Superior temporal gyrus (tissue), 1 donor: Measurements from ENCODE around the gene ZBTB17.
A peak's percentile ranks its signal among the peaks of the same experiment; 100 is the strongest.
"Not testable (repeated sequence)": the region's sequence is repeated elsewhere in the genome, so short reads cannot be mapped to it uniquely, and the experiment has no call there.

Experiments
- DNase-seq: peaks from one replicate; pipeline ENCODE4 v3.0.0-alpha.2; 2016; ENCODE audit errors: extremely low spot score

Gene ZBTB17

DNA sequence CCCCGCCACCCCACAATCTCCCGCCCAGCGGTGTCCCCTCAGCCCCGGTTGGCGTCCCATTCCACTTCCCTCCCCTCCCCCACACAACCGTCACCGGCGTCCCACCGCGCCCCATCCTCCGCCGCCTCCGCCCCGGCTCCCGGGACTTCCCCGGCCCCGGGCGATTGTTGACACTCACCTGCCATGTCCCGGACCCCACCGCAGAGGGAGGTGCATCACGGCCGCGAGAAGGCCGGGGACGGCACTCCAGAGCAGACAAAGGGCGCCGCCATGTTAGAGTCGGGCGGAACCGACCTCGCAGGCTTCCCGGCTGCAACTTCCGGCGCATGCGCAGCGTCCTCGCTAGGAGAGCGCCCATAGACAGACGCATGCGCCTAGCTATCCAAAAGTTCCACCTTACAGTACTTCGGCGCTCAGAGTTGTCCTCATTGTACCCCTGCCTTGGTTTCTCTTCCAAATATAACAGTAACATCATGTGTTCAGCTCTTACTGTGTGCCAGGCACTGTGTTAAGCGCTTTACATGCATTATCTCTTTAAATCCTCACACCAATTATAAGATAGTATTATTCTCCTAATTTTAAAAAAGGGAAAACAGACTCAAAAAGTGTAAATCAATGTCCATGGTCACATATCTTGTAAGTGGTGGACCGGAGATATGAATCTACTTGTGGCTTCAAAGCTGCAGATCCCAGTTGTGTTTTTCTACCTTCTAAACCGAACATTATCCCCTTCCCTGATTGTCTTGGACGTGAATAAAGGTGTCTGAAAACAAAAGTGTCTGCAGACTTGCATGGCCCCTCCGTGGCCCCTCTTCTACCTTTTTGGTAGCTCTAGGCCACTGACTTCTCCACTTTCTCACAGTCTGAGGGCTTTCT is at the start of gene ZBTB17:
TSS of gene ZBTB17 (minus strand) at position 297 of the 876 bp plus-strand sequence. CDS start 27,606 bp downstream, outside the sequence.
- peak; percentile 96 for DNase-seq

DNA sequence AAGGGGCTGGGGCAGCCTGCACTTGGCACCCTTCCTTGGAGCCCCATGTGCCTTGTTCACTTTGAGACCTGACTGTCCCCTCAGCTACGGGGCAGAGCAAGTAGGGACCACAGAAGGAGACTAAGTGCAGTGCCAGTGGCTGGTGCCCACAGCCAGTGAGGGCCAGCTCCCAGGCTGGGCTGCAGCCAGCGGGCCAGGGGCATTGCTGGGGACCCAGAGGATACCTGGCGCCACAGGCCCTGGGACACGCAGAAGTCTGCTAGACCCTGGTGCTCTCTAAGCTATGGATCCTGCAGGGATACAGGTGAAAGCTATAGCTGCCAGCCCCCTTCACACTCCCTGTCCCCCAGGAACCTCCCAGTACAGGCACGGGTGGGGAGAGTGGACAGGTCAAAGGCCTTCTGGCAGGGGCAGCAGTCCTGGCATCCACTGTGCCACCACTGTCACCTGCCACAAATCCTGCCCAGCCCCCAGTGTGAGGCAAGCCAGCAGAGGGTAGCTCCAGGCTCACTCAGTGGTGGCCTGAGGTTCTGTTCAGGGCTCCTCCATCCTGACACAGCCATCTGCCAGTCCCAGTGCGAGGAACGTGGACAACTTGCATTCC is 47.3 kb upstream of the ZBTB17 start:
- DNase-seq: no peak

DNA sequence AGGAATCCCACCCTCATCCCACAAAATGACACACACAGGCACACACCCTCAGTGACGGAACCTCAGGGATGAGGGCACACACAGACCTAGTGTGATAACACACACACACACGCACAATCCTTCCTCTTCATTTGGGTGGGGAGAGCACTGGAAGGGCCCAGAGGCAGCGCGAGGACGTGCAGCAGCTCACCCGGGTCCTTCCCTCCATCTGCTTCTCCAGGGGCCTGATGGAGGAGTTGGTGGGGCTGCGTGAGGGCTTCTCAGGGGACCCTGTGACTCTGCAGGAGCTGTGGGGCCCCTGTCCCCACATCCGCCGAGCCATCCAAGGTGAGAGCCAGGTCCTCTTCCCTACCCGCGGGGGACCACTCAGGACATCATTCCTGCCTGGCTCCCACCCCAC is 46.5 kb upstream of the ZBTB17 start:
- no peak for DNase-seq

DNA sequence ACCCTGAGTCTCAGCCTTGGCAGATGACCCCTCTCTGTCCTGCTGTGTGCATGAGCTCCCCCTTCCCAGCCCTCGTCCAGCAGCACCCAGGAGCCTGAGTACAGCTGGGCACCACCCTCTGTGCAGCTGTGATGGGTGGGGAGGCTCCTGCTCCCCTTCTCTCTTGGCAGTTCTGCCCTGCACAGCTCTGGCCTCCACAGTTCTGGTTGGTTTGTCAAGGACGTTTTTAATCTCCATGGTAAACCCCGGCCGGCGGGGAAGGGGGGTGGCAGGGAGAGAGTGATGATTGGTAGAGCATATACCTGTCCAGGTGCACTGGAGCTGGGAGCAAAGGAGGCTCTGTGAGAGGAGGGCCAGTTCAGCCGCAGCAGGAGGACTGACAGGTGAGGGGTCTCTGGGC is 45.8 kb upstream of the ZBTB17 start, which contains the start of gene CLCNKA:
TSS of gene CLCNKA (plus strand) at position 356 of the 400 bp plus-strand sequence. CDS start 584 bp downstream, outside the sequence.
- no peak for DNase-seq

DNA sequence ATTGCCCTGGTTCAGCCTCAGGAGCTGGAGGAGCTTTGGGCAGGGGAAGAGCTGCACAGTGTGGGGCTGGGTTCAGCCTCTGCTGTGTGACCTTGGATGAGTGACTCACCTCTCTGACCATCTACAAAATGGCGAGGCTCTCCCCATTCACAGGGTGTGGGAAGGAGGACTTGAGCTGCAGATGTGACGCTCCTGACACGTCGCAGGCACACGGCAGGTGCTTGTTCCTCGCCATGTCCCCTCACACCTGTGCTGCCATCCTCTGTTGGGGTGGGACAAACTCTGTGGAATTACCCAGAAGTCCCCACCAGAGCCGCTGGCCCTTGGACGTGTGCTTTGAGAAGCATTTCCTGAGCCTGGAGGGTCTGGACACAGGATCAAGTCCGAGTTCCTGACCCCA is 45.0 kb upstream of the ZBTB17 start:
- not testable (repeated sequence) for DNase-seq

DNA sequence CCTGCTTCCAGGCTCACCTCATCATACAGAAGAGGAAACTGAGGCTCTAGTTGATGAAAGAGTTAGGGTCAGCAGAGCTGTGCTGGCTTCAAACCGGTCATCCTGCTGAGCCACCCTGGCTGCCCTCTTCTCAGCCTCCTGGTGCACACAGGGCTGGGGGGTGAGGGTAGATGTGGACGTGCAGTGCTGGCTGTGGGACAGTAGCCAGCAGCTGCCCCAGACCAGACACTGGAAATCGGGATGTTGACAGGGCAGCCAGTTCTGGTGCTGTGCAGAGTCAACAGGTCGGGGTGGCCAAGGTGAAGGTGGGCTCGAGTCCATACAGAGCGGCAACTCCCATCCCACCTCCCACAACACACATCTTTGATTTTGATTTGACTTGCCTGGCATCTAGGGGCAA is 44.4 kb upstream of the ZBTB17 start:
- no peak for DNase-seq

DNA sequence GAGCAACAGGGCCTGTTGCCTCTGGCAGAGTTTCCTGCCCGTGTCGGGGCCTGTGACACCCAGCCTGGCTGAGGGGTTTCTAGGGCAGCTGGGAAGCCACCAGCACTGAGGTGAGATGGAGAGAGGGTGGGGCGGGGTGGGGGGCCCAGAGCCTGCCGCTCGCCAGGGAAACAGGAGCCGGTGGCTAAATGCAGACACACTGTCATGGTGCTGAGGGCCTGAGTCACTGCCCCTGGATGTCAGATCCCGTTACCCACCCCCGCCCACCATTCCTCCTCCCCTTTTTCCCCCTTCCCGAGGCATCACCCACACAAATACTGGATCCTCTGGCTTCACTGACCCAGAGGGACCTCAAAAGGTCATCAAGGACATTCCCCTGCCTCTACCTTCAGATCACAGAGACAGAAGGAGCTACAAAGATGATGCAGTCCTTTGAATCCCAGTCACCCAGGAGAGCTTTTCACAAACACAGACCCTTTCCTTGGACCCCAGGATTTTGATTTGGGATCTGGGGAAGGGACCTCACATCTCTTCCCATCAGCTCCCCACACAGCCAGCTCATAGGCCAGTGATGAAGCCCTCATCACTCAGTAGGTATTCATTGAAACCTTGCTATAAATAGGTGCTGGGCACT is 43.9 kb upstream of the ZBTB17 start:
- no peak for DNase-seq

DNA sequence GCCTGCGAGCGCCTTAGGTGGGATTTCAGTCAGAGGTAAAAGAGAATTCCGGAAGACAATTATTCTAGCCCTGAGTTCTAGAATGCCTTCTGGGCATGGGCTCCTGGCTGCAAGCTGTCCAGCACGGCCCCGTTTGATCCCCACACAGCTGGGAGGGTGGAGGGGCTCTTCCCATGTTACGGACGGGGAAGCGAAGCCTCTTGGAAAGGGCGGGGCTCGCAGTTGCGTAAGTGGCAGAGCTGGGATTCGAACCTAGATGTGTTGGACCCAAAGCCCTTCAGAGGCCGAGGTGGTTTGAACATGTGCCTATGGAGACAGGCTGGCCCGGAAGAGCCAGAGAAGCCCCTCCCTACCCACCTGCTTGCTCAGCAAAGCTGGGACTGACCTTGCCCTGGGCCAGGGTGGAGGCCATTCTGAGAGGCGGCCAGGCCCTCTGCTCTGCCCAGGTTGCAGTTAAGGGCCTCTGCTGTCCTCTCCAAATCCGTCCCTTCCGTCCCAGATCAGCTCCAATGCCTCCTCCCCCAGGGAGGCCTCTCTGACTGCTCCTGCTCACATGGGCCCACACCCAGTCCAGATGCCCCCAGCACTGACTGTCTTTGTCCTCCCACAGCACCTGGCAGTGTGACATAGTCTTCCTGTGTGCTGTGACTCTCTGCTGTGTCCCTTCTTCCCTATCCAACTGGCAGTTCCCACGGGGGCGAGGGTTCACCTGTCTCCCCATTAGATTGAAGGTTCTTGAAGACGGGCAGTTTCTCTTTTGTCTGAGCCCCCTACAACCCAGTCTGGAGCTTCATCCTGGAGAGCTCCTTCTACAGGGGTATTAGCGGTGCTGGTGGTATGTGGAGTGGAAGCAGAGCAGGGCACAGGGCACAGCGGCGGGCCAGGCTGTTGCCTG is 43.1 kb upstream of the ZBTB17 start:
- no peak for DNase-seq

DNA sequence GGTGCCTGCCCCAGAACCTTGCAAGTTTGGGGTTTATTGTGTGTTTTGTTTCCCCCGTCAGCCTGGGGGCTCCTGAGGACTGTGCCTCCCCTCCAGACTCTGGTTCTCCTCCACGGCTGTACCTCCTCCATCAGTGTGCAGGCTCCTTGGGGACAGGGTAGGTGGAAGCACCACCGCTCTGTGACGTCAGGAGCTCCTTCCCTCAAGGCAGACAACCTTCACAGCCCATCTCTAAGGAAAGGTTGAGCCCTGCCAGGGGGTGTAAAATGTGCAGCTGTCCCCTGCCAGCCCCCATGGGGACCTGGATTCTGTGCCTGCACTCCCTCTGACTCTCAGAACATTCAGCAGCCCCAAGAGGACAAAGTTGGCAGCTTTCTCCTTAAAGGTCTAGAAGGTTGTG is 42.4 kb upstream of the ZBTB17 start:
- no peak for DNase-seq

DNA sequence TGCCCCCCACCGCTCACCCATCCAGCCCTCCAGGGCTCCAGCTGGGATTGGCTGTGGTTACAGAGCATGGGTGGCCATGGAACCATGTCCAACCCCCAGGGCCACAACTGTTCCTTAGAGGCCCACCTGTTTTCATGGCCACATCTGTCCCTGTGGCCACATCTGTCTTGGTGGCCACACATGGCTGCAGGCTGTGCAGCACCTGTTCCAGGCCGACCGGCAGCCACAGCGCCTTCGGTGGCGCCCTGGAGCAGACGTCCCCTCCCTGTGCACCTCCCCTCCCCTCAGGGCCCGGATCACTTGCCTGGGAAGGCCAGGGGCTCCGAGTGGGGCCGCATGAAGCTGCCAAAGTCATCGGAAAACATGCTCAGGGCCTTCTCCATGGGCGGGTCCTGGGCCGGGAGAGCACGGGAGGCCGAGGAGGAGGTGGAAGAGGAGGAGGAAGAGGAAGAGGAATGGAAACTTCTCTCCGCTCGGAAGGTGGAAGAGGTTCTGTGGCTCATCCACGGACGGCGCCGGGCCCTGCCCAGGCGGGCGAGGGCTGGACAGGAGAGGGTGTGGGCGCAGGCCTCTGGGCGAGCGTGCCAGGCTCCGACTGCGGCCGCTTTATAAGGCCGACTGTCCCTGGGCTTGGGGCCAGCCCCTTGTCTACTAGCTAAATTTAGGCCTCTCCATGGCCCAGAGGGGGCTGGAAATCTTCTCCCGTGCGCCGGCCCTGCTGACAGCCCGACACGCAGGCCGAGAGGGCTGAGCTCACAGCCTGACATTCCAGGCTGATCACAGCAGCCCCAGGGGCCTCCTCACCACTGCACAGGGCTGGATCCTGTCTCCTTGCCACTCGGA is 41.8 kb upstream of the ZBTB17 start, which contains the start of gene HSPB7:
TSS of gene HSPB7 (minus strand) at position 583 of the 843 bp plus-strand sequence. CDS start at position 503, 80 bp downstream.
- no peak for DNase-seq

DNA sequence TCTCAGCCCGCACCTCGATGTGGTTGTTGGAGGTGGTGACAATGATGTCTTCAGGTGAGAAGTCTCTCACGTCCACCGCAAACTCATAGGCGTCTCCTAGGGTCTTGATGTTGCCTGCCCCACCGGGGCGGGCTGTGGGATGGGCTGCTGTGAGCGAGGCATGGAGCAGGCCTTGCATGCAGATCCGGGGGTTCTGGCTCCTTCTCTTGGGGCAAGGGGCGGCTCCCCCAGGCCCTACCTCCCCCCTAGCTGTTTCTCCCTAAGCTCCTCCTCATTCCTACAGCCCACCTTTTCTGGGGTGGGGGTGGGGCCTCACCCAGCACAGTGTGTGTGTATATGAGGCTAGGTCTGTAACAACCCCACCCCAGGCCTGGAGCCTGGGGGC is 41.2 kb upstream of the ZBTB17 start:
- DNase-seq: no peak

DNA sequence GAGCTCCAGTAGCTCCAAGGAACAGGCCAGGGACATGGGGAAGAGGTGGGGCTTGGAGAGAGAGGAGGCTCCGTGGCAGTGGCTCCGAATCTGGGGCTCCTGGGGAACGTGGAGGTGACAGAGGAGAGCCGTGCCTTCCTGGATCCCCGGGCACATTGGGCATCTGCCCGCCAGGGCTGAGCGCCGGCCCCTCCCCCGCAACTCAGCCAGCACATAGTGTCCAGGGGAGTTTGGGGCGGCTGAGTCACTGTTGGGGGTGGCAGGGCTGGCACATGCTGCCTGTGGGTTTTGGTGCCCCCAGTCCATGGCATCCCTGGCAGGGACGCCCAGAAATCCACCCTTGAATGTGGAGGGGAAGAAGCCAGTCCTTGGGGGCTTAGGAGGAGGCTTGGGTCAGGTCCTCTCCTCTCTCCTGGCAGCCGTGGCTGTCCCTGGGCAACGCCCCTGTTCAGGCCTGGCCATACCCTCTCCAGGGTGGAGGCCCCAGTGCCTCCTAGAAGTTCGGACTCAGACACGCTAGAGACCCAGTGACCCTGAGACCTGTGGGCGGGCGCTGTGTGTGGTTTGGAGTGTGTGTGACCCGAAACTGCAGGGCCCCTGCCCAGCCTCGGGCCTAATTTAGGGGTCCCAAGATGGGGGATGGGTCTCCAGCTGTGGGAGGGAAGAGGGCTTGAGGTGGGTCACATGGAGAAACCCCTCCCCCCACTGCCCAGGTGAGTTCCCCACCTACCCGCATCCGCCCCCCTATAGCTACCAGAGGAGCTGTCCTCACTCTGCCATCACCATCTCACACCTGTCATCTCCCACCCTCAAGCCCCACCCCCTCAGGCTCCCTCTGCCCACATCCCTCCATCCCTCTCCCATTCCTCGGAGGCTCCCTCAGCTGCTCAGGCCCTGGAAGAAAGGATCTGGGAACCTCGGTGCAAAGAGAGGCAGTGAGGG is 40.3 kb upstream of the ZBTB17 start:
- no peak for DNase-seq

DNA sequence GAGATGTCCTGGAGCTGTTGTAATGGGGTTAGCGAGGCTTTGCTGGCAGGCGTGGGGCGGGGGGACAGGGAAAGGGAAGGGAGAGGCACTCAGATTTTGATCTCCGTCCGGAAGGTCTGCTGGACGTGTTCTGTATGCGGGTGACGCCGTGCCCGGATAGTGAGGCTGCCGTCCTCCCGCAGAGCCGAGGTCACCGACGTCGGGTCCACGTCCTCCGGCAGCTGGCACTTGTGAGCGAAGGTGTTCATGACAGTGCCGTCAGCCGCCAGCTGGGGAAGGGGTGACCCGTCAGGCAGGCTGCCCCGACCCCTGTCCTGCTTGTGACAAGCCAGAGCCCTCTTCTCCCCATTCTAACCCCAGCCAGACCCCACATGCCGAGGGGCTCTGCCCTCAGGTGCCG is 39.6 kb upstream of the ZBTB17 start:
- DNase-seq: no peak

DNA sequence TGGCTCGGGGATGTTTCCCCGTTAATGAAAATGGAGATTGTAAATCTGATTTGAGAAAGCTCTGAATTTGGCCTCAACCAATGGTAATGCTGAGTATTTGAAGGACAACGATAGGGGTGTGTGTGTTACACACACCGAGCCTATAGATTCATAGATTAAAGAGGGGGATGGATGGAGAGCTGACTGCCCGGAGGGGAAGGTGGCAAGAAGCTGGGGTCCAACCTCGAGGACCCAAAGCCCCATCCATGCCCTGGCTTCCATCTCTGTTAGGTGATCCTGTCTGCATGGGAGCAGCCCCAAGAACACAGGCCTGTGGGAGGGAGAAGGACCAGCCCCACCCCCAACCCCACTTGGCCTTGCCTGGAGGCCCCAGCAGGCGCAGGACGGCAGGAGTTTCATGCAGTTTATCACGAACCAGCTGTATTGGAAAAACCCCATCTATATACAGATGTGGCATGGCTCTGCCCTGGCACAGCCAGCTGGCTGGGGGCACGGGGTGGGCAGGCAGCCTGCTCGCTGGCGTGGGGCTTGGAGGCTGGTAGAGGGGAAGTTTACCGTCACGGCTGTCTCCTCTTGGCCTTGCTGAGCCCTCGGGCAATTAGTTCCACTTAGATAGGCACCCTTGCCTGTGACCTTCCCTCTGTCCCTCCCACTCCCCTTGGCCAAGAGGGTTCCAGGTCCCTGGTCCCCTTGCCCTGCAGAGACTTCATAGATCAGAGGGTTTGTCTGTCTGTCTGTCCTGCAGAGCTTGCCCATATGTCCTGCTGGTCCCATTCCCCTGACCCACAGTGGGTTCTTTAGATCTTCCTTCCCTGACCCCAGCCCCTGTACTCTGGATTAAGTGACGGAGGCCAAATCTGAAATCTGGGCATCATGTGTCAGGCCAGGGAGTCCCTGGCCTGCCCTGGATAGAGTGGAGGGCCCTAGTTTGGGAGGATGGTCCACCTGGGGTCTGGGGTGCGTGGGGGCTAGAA is 38.9 kb upstream of the ZBTB17 start:
- DNase-seq: no peak

DNA sequence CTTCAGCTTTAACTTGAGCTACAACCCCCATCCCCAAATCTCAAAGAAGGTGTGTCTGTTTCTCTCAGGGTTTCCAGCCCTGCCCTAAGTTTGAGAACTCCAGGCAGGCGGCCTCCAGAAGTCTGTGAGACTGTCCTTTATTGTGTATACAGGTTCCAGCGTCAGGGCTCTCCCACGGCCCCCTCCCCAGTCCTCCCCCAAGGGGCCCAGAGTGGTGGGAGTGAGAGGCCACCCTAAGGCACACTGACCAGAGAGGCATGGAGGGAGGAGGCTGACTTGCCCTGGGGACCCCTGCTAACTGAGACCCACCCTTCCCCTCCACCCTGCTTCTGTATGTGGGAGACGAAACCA is 38.0 kb upstream of the ZBTB17 start:
- DNase-seq: no peak

DNA sequence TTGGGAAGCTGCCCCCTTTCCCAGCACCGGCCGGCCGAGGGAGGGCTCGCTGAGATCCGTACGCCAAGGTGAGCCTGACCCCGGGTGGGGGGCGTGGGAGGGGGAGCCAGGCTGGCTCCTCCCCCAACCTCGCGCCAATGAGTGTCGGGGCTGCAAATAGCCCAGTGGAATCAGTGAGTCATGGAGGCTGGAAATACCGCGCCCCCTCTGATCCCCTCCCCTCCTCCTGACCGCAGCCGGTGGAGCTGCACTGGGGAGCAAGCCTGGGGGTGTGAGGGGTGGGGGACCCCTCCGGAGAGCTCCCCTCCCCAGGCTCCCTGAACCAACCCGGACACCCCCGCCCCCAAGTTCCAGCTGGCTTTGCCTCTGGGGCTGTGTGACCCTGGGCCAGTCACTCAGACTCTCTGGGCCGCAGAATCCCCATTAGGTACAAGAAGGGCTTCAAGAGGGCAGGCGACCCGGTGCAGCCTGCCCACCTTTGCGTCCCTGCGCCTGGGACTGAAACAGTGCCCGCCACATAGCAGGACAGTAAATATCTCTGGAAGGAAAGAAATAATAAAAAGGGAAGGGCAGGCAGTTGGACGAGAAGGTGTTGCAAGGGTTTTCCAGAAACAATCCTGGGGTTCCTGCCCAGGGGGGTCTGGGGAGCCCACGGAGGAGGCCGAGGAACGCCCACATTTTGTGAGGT is 37.5 kb upstream of the ZBTB17 start:
- DNase-seq: no peak

DNA sequence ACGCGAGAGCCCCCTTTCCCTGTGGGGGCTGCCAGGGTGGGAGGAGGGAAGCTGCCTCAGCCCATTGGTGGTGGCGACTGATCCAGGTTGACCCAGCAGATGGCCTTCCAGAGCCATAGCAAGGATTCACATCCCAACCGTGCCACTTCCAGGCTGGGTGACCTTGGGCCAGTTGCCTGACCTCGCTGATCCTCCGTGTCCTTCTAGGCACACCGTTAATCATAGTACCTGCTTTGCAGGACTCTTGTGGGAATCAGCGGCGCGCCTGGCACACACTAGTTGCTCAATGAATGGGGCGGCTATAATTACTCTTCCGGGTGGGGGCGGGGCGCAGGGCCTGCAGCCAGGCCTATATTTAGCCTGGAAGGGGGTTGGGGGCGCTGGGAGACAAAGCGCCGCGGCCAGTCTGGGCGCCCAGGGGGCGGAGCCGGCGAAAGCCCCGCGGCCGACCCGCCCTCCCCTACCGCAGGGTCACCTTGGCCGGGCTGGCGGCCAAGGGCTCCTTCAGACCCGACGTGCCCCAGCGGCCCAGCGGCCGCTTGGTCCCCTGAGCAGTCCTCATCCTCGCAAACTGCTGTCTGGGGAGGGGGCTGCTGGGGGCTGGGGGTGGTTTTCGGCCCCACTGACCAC is 36.8 kb upstream of the ZBTB17 start:
- no peak for DNase-seq
